Inferior parietal cortex (tissue), 1 donor: ENCODE data around the gene ANKRD12.
A peak's percentile ranks its signal among the peaks of the same experiment; 100 is the strongest.

Experiments
- DNase-seq: peaks from one replicate; pipeline ENCODE4 v3.0.0-alpha.2; 2016; ENCODE audit errors: extremely low spot score

Gene ANKRD12

DNA sequence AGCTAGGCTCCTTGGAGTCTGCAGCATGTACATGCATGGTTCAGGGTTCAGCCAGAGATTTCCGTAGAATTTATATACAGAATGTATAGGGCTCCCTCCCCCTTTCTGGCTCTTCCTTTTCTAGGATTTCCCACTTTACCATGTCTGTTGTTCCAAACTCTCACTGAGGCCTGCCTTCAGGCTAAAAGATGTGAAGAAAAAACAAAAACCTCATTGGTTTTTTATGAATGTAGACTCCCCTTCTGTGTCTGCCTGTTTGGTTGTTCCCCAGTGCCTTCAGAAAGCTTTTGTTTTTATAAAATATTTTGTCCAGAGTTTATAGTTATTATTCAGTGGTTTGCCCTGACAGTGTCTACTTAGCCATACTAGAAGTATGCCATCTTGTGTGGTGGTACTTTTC lies 30.5 kb upstream of the ANKRD12 start:
- DNase-seq, result no peak

DNA sequence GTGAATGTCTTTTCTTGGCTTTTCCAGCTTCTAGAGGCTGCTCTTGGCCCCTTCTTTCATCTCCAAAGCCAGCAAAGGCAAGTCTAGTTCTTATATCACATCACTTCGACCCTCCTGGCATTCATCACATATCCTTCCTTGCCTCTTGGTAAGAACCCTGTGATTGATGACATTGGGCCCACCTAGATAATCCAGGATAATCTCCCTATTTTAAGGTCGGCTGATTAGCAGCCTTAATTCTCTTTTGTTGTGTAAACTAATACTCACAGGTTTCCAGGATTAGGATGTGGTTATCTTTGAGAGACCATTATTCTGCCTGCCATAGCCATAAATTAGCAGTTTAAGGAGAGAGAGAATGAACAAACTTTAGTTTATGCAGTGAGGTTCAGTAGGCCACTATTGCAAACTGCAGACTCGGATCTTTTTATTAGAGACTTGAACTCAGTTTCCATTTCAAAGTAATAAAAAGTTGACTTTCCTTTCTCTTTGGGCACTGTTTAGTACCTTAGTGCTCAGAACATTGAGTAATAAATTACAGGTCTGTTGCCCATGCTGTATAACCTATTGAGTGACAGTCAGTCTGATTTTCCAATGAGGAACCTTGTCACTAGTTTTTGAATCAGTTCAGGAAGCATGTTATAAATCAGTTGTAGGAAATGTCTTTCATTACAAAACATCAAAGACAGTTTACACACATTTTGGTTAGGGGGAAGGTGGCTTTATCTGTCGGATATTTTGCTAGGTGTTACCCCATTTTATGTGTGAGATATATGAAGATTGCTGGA lies 29.6 kb upstream of the ANKRD12 start:
- DNase-seq, result no peak

DNA sequence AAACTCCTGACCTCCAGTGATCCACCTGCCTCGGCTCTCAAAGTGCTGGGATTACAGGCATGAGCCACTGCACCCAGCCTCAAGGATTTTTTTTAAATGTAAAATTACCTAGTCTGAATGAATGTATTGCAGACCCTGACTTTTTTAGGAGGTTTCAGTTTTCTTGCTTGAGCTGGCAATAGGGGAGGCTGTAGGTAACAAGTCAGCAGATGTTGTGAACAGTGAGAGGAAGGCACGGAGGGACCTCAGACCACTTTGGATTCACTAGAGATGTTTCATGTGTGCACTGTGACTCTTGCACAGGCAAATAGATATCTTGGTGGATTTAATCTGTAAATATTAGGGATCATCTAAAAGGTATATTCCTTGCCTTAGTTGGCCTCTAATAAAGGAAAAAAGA lies 27.7 kb upstream of the ANKRD12 start:
- DNase-seq, result no peak

DNA sequence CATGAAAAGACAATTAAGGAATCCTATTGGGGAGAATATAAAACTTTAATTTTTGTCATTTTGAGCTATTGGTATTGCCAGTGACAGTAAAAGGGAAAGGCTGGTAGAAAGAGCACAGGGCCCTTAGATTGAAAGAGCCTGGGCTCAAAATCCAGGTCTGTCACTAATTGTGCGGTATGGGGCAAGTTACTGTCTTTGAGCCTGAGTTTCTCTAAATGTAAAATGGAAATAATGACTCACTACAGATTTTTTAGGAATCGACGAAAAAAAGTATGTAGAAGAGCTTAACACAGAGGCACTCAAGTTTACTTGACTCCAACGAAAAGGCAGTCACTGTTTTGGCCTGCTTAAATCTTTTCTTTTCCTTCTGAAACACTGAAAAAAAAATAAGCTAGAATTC lies 27.1 kb upstream of the ANKRD12 start:
- no peak for DNase-seq

DNA sequence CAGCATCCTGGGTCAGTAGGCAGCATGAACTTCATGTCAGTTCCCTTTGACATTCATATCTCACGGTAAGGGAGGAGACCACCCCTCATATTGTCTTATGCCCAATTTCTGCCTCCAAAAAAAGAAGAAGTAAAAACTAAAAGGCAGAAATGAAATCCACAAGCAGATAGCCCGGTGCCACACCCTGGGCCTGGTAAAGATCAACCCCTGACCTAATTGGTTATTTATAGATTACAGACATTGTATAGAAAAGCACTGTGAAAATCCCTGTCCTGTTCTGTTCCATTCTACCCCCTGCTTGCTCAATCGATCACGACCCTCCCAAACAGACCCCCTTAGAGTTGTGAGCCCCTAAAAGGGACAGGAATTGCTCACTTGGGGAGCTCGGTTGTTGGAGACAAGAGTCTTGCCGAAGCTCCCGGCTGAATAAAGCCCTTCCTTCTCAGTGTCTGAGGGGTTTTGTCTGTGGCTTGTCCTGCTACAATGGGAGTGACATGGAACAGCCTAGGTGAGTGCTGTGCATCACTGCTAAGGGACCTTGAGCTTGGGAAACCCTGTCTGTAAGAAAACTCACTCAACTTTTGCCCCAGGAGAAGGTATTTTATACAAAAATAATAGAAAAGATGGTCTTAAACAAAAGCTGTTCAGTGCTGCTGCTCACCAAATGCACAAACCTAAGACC lies 23.0 kb upstream of the ANKRD12 start:
- no peak for DNase-seq

DNA sequence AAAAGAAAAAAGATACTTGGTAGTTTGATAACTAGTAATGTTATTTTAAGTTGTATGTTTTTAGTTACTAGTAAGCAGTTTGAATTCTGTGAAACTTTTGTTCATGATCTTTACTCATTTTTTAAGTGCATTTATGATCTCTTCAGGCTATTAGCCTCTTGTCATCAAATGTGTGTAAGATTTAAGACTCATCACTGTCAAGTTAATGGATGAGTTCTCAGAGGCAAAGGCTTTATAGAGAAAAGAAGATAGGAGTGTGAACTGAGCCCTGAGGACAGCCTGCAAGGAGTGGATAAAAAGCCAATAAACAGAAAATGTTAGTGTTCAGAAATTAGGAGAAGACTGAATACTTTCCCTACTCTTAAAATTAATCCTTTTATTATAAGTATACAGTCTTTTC lies 20.6 kb upstream of the ANKRD12 start:
- DNase-seq, result no peak

DNA sequence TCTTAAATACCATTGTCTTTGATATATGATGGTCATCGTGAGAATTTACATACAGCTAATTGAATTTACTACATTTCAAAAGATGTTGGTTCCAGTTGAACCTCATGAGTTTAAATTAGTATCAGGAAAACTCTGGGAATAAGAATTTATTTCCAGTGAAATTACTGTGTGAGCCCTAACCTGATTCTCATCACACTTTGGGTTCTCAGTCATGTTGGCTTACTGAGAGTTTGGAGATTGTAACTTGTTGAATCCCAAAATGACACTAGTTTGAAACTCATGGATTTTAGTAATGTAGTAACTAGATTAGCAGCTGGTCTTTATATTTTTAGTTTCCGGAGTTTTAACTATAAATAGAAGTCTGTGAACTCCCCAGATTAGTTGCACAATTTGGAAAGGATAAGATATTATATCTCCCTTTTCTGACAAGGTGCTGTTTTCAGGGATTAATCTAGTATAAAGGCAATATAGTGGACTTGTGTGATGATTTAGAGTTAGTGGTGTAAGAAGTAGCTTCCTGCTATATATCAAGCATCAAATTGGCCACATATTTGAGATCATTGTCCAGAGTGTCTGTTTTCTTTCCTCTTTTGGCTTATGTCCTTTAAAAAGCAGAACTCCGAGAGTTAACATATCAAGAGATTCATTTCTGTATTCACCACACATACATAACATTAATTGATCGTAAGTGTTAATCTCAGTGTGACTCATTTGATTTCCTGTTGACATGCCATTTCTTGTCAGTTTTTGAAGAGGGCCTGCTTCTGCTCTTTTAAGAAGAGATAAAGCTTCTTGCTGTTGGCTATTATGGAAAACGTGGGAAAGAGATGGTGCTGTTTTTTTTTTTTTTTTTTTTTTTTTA lies 18.4 kb upstream of the ANKRD12 start:
- DNase-seq, result no peak

DNA sequence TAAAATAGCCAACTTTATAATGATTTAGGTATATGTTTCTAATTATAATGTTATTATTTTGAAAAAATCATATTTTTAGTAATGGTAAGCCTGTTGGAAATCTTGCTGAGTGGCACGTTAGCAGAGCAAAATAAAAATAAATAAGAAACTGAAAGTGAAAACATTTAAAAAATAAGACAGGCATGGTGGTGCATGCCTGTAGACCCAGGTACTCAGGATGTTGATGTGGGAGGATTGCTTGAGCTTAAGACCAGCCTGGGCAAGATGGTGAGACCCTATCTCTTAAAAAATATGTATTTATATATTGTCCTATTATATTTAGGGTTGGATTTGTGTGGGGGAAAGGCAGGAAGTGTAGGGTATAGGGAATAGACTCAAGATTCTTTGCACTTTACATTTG lies 15.8 kb upstream of the ANKRD12 start:
- DNase-seq, result no peak

DNA sequence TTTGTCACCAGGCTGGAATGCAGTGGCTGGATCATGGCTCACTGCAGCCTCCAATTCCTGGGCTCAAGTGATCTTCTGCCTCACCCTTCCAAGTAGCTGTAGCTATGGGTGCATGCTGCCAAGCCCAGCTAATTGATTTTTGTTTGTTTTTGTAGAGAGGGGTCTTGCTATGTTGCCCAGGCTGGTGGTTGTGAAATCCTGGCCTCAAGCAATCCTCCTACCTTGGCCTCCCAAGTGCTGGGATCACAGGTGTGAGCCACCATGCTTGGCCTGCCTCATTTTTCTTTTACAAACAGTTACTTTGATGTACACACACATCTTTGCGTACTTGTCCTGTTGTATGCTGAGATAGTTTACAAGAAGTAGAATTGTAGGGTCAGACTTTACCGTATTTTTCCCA lies 13.1 kb upstream of the ANKRD12 start:
- DNase-seq, result no peak

DNA sequence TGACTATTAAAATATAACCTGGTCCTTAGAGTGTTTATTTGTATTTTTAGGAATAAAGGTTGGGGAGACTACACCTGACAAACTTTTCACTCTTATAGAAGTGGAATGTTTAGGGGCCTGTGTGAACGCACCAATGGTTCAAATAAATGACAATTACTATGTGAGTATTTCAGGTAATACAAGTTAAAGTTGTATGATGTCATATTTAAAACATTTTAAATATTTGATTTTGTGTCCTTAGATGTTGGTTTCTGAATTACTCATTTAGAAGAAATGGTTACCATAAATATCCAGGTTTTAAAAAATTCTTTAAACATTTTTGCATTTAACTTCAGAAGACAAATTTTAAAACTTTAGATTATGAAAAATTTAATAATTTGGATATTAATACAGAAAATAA lies 11.8 kb upstream of the ANKRD12 start:
- no peak for DNase-seq

DNA sequence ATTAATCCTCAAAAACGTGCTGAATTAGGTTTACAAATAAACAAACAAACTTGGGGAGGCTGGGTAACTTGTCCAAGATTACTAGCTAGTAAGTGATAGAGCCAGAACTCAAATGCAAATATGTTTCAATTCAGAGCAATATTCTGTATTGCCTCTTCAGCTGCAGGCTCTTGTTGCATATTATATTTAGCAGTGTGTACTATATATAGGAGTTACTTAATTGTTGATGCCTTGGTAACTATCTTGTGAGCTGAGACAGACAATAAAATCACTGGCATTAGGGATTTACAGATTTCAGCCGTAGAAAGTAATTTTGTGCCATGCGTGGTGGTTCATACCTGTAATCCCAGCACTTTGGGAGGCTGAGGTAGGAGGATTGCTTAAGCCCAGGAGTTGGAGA lies 10.2 kb upstream of the ANKRD12 start:
- DNase-seq, result no peak

DNA sequence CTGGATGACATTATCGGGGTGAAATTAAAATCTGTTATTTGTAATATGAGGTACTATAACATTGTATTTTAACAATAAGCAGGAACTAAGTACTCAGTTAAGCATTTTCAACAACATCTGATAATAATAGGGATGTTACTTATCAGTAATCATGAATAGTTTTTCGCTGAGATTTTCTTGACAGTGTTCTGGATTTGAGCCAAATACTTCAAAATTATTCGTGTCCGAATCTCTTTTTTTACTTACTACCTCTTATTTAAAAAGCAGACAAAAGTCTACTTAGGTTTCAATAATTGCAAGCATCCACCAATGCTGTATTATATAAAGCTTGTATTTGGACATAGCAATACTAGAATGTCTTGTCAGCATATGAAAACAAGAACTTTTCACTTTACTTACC lies 6.4 kb upstream of the ANKRD12 start:
- DNase-seq, result no peak

DNA sequence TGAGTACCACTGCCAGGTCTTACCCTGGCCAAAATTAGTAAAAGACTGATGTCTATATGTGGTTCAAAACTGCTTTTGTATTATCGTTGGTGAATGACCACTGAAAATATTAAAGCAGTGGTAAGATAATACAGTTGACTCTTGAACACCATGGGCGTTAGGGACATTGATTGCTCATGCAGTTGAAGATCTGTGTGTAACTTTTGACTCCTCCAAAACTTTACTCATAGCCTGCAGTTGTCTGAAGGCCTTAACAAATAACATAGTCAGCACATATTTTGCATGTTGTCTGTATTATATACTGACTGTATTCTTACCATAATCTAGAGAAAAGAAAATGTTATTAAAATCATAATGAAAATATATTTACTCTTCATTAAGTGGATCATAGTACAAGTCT lies 5.8 kb upstream of the ANKRD12 start:
- no peak for DNase-seq

DNA sequence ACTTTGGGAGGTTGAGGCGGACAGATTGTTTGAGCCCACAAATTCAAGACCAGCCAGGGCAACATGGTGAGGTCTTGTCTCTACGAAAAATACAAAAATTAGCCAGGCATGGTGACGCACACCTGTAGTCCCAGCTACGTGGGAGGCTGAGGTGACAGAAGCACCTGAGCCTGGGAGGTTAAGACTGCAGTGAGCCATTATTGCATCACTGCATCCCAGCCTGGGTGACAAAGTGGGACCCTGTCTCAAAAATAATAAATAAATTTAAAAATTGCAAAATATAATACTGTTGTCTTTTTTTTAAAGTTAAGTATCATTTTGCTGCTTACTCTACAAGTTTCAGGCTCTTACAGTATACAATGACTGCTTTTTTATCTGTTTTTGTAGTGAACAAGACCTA lies 4.0 kb upstream of the ANKRD12 start:
- DNase-seq, result no peak

DNA sequence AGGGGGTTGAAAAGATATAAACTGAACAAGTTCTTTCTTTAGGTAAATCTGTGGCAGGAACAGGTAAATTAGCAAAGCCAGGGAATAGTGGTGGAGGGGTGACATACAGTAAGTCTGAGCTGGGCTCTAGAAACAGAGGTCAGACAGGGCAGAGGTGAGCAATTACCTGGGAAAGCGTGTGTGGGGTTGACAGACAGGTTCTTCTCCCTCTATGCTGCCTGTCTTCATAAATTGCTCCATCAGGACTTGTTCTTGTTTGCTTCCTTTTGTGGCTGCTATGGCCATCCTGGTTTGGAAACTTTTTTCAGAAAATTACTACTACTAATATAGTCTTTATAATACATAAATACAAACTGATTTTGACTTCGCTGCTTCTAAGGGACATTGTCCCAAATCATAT lies 3.4 kb upstream of the ANKRD12 start:
- no peak for DNase-seq

DNA sequence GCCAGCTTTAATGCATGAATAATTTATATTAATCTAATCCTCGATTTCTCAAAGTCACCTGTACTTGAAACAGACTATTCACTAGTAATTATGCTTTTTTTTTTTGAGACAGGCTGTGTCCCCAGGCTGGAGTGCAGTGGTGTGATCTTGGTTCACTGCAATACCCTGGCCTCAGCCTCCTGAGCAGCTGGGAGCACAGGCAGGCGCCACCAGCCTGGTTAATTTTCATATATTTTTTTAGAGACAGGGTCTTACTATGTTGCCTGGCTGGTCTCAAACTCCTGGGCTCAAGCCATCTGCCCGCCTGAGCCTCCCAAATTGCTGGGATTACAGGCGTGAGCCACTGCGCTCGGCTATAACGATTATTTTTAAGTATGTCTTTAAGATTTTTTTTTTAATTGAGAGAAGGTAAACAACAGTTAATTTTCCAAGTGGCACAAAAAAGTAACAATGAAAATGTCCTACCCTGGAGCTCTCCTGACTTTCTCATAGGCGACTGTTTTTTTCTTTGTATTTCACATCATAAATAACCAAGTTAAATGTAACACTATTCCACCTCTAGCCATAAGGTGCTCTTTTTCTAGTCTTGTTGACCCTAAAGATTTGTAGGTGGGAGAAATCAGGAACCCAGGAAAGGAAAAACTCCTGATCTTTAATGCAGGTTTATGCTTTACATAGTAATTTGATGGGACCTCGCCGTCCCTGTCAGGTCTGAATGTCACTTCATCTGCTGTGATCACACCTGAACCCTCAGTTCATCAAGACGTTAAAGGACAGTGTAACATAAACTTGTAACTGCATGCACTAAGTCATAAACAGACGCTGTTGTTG lies 1.3 kb upstream of the ANKRD12 start:
- no peak for DNase-seq

DNA sequence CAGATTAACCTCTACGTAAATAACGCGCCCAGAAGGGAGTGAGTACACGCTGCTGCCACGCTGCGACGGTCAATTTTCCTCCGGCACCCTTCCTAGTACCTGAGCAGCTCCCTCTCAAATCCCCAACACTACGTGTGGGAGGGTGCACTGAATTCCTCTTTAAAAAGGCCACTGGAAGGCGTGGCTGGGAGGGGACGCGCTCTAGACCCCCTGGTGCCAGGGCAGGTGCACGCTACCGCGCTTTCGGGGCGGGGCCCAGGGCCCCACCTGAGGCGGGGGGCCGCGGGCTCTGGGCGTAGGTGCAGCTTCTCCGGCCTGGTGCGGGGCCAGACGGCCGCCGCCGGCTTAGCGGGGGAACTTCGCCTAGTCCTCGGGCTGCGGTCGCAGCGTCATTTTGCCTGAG lies 668 bp upstream of the ANKRD12 start:
- DNase-seq, result peak; percentile 61

DNA sequence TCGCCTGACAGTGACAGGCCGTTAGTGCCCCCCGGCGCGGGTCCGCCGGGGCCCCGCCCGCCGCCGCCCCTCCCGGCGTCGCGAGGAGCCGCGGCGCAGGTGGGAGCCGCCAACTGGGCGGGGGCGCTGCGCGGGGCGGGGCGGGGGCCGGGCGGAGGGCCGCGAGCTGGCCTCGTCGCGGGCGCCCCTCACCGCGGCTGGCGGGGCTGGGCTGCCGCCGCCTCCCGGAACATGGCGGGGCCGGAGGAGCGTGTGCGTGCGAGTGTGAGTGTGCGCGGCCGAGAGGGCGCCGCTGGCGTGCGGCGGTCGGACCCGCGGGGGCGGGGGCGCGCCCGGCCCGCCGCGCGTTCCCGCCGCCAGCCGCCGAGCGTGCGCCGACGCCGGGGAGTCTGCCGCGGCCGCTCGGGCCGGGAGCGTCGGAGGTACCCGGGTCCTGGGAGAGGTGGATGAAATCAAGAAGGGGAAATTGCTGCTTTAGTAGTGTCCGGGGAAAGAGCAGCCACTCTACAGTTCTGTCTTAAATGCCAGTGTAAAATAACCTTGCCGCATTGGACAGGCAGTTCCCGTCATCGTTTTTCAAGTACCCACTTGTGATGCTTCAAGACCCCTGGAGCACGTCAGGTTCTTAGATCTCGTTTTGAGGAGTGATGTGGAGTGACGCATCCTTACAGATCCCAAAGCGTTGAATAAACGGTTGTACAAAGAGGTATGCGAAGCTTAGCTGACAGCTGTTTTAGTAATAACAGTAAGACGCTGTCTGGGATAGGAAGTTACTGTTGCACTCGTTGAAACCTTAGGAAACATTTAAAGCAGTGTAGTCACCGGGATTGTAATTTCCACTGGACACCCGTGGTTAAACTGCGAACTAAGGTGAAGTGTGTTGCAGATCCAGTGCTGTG lies 836 bp downstream of the ANKRD12 start:
- DNase-seq, result peak; percentile 68

DNA sequence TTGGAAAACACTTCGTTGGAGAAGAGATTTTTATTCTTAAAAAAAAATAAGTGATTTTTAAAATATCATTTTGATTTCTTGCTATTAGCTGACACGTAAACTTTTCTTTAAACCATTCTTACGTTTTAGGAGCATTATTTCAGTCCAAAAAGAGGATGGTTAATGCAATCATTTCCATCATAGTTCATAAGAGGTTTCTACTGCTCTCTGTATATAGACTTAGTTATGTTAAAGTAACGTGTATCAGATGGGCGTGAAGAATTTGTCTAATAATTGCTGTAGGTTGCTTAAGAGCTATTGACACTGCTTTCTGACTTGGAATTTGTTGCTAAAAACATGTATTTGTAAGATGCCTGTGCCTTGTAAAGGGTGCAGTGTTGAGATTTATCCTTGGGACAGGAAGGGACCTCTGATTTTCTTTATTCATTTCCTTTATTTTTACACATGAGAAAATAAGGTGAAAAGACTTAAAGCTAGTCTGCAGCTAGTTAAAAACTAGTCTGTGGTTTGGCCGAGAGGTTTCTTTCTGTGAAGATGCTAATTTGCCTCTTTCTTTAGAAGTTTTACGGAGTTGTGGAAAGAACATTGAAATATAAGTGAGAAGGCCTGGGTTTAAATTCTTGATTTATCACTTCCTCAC lies 2.9 kb downstream of the ANKRD12 start:
- no peak for DNase-seq

DNA sequence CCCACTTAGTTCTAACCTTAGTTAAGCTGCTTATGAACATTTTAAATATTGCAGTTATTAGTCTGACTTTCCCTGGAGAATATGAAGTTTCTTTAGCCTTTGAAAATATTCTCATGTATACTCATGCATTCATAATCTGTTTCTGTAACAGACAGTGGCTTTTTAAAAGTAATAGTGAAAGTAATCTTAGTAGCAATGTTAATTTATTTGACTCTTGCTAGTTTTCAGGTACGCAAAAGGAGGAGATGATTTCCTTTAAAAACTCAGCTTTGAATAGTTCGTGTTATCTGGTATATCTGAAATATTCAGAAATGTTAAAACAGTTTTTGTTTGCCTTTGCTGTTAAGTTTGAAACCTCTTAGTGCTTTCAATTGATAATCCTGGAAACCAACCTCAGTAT lies 3.8 kb downstream of the ANKRD12 start:
- DNase-seq, result no peak
